Stomach (tissue), 4 donors: ENCODE measurements around the gene DYRK1A.

Experiments used
- EP300 ChIP-seq: sonication (generic); formaldehyde crosslinking; IDR thresholded peaks from one replicate; pipeline ENCODE4 v1.6.1; 2017; ENCODE audit warnings: antibody characterized with exemption
- POLR2A ChIP-seq, 4 donors: fragments of 450-650 bp; IDR thresholded peaks; one replicate each; pipeline ENCODE4 v1.6.1; 2016; ENCODE audit warnings: antibody characterized with exemption in 4 of 4, control low read depth in 2 of 4, mild to moderate bottlenecking in 1 of 4, moderate library complexity in 1 of 4
- POLR2AphosphoS5 ChIP-seq, 3 donors: sonication (generic); formaldehyde crosslinking; IDR thresholded peaks; one replicate each; pipeline ENCODE4 v1.6.1; 2016; ENCODE audit warnings: antibody characterized with exemption in 3 of 3
- TF ChIP-seq, protein P1 (sequence below), 7 experiments: fragments of 450-650 bp in 4 of 7; fragments of 200-600 bp in 3 of 7; sonication (generic) in 3 of 7; IDR thresholded peaks; one replicate each; pipeline ENCODE4 v1.5.1; 2016 to 2019; ENCODE audit warnings: antibody characterized with exemption in 7 of 7, control low read depth in 2 of 7, mild to moderate bottlenecking in 1 of 7

DNA sequence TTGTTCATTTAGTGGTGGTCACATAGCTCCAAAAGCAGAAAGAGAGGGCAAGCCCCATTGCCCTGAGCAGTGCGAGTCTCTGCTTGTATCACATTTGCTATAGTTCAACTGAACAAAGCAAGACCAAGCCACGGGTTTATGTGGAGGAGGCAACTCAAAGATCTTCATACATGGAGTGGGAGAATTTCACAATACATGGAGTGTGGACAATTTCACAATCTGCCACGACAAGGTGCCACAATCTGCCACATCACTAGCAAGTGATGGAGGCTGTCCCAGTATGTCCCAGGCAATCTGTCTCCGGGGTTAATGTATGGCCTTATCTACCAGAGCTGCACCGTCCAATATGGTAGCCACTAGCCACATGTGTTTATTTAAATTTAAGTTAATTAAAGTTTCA lies 44.5 kb upstream of the DYRK1A start:
- TF ChIP-seq, protein P1, sequence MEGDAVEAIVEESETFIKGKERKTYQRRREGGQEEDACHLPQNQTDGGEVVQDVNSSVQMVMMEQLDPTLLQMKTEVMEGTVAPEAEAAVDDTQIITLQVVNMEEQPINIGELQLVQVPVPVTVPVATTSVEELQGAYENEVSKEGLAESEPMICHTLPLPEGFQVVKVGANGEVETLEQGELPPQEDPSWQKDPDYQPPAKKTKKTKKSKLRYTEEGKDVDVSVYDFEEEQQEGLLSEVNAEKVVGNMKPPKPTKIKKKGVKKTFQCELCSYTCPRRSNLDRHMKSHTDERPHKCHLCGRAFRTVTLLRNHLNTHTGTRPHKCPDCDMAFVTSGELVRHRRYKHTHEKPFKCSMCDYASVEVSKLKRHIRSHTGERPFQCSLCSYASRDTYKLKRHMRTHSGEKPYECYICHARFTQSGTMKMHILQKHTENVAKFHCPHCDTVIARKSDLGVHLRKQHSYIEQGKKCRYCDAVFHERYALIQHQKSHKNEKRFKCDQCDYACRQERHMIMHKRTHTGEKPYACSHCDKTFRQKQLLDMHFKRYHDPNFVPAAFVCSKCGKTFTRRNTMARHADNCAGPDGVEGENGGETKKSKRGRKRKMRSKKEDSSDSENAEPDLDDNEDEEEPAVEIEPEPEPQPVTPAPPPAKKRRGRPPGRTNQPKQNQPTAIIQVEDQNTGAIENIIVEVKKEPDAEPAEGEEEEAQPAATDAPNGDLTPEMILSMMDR (IDR thresholded peaks at IDR 0.05): no peak
- TF ChIP-seq POLR2A (IDR thresholded peaks at IDR 0.05) (no peak), POLR2AphosphoS5 (IDR thresholded peaks at IDR 0.05) (no peak), EP300 (no peak)
